HG03469 (cell line): ENCODE data around the gene ARHGDIB.

Experiments
- ATAC-seq: cut with Tn5 transposase; IDR thresholded peaks from one replicate; pipeline ENCODE4 v1.9.1; 2021; ENCODE audit warnings: mild to moderate bottlenecking, moderate library complexity, moderate number of reproducible peaks; ENCODE audit not compliant: unreplicated experiment

Gene ARHGDIB

DNA sequence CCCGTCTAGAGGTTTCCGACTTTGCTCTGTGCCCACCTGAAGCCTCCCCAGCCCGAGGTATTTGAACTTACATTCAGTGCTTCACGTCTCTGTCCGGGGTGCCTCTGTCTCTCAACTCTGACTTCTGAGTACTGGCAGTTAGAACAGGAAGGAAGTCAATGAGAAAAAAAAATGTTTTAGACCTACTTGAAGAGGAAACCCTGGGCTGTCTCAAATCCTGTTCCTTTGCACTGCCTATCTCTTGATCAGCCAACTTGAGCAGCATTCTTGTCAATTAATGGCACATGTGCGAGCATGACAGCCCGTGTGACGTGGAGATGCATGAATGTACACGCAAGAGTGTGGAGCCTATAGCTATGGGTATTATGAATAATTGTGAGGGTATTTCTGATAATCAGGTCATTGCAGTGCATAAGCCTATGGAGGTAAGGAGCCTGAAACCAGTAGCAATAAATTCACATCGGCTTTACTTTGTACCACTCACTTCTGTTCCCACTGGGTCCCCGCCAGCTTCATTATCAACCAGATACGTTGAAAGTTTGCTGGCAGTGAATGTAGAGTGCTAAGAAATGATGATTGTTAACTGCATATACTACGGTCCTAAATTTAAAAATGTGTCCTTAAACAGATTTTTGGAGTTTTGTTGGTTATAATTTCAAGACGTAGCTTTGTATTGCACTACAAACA lies at the start of gene ARHGDIB:
Gene ARHGDIB, minus strand, starts transcription at position 136 of the 687 bp plus-strand sequence. CDS start 10,889 bp downstream, outside the sequence.
- peak; percentile 46 for ATAC-seq

DNA sequence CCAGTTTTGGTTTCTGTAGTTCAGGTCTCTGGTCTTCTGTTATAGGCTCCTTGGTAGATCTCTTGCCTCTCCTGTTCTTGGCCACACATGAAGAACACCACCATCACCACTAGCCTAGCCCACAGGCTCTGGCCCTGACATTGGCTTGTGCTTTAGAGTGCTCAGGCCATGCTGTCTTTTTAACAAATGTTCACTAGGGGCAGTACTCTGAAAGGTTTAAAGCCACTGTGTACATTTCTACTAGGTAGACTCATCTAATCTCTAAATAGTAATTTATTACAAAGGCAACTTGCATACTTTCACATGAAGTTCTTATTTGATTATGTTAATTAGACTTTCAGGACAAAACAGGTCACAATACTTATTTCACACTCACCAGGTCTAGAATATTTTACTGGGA lies 49.8 kb upstream of the ARHGDIB start:
- ATAC-seq = no peak

DNA sequence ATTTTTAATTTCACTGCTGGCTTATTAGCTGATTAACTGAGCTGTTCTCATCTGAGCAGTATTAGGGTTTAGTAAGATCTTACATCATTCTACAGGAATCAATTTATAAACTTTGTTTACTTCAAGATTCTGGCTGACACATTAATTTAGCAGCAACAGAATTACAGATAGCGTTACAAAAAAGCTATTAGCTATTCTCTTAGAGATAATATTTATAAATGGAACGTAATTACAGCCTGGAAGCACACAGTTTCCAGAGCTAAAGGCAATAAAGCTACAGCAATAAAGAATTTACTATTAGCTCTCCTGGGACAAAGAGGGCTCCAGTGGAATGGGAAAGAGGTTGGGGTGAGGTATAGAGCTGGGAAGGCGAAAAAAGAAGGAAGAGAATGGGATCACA lies 46.1 kb upstream of the ARHGDIB start:
- no peak for ATAC-seq

DNA sequence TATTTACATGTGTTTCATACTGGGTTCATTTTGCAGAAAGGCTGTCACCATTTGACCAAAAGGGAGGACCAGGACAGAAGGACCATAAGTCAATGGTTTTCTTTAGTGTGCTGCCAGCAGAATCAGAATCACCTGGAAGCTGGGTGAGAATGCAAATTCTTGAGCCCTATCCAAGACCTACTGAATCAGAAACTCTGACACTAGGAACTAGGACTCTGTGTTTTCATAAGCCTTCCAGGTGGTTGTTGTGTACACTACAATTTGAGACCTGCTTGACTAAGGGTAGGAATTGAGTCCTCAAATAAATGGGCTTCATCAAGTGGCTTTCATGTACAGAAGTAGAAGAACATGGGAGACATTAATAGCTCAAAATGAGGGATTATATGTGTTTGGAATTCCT lies 43.7 kb upstream of the ARHGDIB start:
- no peak for ATAC-seq

DNA sequence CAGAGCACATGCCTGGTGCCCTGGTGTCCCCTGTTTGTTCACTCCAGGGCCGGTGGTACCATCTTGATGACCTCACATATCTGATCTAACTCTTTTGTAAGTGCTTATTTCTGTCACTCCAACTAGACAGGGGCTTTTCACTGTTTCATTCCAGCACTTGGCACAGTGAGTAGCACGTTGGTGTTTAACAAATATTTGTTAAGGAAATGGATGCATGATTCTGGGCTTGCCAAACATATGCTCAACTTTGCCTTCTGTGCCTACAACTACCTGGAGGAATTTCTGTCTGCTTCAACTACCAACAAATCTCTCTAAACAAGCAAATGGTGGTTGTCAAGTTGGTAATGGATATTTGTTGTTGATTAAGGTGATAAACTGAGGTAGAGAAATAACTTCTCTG lies 43.0 kb upstream of the ARHGDIB start:
- no peak for ATAC-seq

DNA sequence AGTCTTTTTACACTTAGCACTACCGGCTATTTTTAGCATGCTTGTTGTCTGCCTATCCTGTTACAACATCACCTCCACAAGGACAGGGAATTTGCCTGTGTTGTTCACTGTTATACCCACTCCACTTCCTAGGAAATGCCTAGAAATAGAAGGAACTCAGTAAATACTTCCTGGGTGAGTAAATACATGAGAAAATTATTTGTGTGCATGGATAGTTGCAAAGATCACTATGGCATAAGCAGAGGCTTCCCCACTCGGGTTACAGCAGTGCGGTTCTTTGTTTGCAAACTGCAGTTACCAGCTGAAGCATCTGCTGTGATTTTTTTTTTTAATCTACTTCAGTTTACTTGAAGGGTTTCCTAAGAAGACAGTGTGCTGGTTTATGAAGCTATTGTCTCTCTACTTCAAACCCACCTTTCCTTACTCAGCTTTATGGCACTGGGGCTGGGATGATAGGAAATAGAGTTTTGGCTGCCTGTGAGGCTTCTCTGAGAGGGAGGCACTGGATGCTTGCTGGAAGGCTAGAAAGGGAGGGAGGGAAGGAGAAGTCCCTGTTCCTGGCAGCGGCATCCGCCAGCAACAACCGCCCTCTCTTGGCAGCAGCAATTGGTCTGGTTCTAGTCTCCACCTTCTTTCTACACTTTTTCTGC lies 40.5 kb upstream of the ARHGDIB start:
- ATAC-seq = no peak

DNA sequence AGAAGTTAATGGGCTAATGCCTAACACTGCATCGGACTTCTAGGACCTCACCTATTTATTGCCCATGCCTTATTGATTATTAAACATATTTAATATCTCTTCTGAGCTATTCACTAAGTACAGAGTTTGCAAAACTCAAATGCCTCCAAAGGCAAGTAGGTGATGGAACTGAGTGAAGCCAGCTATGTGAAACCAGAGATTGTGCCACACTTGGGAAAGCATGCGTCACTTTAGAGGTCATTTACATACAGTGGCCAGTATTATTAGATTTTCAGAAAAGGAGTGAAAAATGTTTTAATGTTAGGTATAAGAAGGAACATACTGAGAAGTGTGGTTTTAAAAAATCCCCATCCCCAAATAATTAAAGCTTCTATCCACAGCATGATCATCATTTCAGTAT lies 39.2 kb upstream of the ARHGDIB start:
- ATAC-seq = no peak

DNA sequence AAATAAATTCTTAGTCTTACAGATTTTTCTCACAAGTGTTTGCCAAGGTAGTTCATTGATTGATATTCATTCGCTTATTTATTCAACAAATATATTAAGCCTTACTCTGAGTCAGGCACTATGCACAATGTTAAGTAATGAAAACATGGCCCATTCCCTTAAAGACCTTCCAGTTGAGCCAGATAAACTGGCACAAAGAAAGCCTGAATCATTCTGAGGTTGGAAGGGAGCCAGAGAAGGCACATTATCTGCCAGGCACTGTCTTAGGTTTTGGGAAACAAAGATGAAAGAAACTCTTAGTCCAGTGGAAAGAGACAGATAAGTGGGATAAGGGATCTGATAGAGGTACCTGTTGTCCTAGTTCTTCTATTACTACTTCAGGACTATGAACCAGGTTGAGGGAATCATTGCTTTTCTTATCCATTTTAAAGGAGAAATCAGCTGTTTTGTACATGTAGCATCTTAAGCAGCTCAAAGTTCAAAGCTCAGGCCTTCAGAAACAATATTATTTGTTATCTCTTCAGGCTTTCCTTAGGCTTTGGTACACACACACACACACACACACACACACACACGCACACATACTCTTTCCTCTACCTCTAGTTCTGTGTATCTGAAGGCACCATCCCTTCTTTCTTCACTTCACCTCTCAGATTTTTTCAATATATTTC lies 38.4 kb upstream of the ARHGDIB start:
- no peak for ATAC-seq

DNA sequence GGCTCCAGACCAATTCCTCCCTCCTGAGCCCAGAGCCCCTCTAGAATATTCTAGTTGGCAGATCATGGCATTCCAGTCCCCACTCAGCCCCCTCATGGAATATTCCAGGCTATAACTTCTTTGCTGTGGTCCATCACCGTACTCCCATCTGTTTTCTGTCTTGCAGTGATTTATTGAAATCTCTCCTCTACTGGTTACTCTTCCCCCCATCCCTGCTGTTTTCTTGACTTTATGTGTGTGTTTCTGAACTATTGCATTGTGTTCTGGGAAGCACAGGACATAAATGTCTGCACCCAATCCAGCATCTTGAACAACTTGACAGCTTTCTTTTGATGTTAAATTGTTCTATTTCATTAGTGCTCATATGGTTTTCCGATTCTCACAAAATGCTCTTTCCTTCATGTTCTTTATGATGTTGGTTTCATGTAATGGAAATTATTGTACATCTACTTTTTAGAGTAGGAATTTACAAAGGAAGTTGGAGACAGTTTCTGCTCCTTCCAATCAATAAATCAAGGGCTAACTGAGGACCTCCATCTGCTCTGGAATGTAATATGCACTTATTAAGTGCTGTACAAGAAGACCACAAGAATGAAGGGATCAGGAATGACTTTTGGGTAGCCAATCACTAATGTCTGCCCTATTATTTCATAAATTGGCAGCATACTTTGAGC lies 37.8 kb upstream of the ARHGDIB start:
- no peak for ATAC-seq

DNA sequence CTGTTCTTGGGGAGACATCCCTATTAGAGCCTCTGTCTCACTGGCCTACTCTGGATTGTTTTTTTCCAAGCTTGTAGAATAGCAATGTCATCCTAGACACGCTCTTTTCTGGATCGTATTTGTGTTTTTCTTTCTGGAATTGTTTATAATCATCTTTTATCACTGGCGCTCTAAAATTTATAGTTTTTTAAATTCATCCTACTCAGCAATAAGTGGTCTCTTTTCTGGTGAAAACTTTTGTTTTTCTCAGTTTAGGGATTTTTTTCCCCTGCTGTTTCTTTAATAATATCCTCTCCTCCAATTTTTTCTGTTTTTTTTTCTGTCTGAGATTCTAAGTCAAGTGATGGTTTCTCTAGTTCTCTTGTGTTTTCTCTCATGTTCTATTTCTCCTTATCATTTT lies 36.6 kb upstream of the ARHGDIB start:
- no peak for ATAC-seq

DNA sequence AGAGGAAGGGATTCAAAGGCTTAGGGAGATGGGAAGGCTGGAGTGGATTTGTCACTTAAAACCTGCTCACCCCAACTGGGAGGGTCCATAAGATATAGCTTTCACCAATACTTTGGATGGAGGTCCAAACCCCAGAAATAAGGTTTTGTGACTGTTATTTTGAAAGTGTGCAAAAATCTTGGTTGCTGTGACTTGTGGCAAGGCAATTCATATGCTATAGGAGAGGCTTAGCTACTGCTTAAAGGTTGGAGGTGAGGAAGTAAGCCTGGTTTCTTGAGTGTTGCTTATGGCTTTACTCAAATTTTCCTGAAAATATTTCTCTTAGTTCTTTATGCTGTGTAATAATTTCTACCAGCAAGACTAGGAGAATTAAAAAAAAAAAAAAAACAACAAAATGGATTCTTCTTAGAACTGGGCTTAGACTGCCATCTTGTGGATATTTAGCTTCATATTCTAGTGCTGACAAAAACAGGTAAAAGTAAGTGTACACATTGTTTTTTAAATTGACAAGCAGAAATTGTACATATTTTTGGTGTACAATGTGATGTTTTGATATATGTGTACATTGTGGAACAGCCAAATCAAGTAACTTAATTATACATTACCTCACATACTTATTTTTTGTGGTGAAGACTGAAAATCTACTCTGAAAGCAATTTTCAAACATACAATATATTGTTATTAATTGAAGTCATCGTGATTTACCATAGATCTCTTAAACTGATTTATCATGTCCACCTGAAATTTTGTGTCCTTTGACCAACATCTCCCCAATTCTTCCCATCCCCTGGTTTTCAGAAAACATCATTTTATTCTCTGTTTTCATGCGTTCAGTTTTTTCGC lies 34.4 kb upstream of the ARHGDIB start:
- no peak for ATAC-seq

DNA sequence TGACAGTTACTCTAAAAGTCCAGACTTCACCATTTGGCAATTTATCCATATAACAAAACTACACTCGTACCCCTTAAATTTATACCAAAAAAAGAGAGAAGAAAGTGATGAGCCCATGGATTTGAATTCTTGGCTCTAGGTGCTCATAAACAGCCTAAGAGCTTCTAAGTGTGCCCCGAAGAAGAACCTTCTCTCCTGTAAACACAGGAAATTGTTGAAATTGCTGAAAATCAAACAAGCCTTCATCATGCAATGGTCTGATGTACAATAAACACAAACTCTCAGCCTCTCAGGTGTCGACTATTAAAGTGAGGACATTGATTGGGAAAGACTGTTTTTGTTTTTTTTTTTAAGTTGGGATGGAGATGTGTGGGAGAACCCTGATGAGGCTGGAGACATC lies 33.2 kb upstream of the ARHGDIB start:
- no peak for ATAC-seq

DNA sequence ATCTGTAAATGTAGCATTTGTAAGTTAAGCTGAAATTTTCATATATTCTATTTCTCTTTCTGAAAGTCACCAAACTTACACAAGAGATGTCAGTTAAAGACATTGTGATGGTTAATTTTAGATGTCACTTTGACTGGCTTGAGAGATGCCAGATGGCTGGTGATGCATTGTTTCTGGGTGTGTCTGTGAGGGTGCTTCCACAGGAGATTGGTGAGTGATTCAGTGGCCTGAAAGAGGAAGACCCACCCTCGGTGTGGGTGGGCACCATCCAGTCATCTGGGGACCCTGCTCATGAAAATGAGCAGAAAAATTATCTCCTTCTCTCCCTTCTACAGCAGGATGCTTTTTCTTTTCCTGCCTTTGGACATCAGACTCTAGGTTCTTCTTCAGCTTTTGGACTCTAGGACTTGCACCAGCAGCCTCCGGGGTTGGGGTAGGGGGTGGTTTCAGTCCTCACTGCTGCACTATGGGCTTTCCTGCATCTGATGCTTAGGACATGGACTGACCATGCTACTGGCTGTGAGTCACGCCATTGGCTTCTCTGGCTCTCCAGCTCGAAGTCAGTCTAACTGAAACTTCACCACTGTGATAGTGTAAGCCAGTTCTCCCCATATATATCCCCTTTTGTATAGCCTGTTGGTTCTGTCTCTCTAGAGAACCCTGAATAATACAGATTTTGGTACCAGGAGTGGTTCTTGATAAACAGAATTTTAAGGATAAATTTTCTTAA lies 32.3 kb upstream of the ARHGDIB start:
- ATAC-seq = no peak

DNA sequence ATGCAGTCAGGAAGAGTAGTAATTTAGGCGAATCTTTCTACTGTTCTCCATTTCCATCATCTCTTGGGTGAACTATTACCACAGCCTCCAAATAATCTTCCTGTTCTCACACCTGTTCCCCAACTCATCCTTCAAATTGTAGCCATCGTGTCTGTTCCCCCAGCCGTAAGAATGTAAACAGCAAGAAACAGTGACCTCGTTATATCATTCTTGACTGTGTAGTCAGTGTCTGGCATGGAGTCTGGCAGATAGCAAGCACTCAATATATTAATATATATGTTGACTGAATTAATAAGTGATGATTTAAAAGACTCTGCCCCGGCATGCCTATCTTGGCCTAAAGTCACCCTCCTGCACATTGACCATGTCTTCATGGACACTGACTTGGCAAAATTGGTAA lies 31.7 kb upstream of the ARHGDIB start:
- no peak for ATAC-seq

DNA sequence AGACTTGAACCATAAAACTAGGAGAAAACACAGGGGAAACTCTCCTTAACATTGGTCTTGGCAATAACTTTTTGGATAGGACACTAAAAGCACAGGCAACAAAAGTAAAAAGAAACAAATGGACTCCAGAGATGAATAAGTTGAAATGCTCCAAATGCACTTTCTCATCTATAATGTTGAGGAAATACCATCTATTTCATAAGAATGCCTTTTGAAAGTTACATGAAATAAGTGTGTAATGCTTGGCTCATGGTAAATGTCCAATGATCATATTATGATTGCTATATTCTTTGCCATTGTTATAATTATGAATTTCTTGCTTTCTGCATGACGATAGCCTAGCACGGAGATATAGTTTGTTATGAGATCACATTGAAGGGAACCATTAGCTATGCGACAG lies 31.3 kb upstream of the ARHGDIB start:
- no peak for ATAC-seq

DNA sequence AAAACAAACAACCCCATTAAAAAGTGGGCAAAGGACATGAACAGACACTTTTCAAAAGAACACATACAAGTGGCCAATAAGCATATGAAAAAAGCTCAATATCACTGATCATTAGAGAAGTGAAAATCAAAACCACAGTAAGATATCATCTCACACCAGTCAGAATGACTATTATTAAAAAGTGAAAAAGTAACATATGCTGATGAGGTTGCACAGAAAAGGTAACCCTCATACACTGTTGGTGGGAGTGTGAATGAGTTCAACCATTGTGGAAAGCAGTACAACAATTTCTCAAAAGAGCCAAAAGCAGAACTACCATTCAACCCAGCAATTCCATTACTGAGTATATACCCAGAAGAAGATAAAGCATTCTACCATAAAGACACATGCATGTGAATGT lies 29.7 kb upstream of the ARHGDIB start:
- no peak for ATAC-seq

DNA sequence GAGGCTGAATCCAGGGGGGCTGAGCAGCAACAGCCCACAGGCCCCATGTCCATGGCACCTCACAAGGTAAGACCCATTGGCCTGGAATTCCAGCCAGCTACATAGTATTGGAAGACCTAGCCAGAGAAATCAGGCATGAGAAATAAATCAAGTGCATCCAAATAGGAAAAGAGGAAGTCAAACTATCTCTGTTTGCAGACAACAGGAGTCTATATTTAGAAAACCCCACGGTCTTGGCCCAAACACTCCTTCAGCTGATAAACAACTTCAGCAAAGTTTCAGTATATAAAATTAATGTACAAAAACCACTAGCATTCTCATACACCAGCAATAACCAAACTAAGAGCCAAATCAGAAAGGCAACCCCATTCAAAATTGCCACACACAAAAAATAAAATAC lies 28.4 kb upstream of the ARHGDIB start:
- peak; percentile 52 for ATAC-seq

DNA sequence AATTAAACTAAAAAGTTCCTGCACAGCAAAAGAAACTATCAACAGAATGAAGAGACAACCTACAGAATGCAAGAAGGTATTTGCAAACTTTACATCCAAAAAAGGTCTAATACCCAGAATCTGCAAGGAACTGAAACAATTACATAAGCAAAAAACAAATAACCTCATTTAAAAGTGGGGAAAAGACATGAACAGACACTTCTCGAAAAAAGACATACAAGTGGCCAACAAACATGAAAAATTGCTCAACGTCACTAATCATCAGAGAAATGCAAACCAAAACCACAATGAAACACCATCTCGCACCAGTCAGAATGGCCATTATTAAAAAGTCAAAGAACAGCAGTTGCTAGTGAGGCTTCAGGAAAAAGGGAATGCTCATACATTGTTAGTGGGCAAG lies 26.6 kb upstream of the ARHGDIB start:
- no peak for ATAC-seq

DNA sequence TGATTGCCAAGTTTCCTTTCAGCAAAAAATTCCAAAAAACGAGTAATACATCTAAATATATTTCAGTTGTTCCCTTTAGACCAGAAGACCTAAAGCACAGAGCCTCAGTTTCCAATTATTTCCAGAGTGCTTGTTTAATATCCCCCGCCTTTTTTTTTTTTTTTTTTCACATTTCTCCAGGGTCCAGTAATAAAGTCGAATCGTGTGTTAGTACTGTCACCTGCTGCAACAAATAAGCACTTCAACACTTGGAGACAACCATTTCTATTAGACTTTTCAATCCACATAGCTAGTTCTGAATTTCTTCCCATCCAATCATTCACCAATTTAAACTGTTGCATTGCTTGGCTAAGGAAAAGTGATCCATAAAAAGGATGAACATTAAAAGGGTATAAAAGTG lies 25.0 kb upstream of the ARHGDIB start:
- no peak for ATAC-seq

DNA sequence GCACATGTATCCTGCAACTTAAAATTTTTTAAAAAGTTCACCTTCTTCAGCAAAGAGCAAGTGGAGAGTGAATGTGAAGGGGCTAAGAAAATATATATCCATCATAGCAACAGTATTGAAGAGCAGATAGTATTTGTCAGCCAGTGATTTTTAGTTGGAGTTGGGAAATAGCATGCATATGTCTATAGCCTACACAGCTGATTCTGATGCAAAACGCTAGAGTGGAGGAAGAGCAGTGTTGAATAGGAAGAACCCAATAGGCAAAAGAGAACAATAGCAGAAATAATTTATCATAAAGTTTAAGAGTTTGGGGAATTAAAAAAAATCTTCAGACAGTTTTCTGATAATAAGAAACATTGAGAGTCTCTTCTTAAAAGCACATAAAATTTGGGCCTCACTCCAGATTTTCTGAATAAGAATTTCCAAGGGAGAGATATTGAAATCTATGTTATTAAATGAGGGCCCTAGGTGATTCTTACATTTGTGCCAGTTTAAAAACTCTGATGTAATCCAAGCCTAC lies 23.4 kb upstream of the ARHGDIB start:
- ATAC-seq = no peak
